H1 (cell line): ENCODE measurements around the gene PRKN. TPM values are rescaled to one million over a fixed set of nuclear protein-coding genes. Genes with fewer than 3 reads are reported as not detected.

Experiments
- CTCF ChIA-PET: fragments of 300-600 bp; sonication (Branson Sonifier 250); formaldehyde crosslinking; loops from one replicate; lab custom pipeline; 2021; ENCODE audit not compliant: partially characterized antibody; lab: Charles Lee
- POLR2A ChIA-PET: fragments of 300-600 bp; sonication (Branson Sonifier 250); formaldehyde crosslinking; loops from one replicate; lab custom pipeline; 2021; ENCODE audit warnings: inconsistent platforms; ENCODE audit not compliant: partially characterized antibody; lab: Charles Lee
- DNase-seq, 2 experiments: peaks; one replicate each; pipeline versions ENCODE4 v3.0.0 to v3.0.0-alpha.2; 2010 to 2022; ENCODE audit warnings: low spot score in 2 of 2, low read depth in 1 of 2, mixed read lengths in 1 of 2
- FAIRE-seq: peaks from 2 replicates; lab custom pipeline; 2011; peaks lifted over from hg19 to GRCh38; lab: Jason Lieb, UNC
- H2AFZ ChIP-seq: 2 replicates; pipeline ENCODE4 v1.8.1; 2012; ENCODE audit warnings: low read length, inconsistent platforms
- H2AK5ac ChIP-seq: 2 replicates; pipeline ENCODE4 v1.6.1; 2013; ENCODE audit warnings: low read depth, low read length
- H2BK120ac ChIP-seq: replicated peaks from 2 replicates; pipeline ENCODE3; 2013; ENCODE audit warnings: low read depth, low read length, inconsistent platforms
- H2BK12ac ChIP-seq: 2 replicates; pipeline ENCODE4 v1.6.1; 2013; ENCODE audit warnings: low read depth, low read length
- H2BK15ac ChIP-seq: 2 replicates; pipeline ENCODE4 v1.6.1; 2013; ENCODE audit warnings: low read length
- H2BK20ac ChIP-seq: 2 replicates; pipeline ENCODE4 v1.6.1; 2013; ENCODE audit warnings: low read length
- H2BK5ac ChIP-seq: 2 replicates; pipeline ENCODE4 v1.6.1; 2013; ENCODE audit warnings: low read depth, low read length
- H3K14ac ChIP-seq: 2 replicates; pipeline ENCODE4 v1.6.1; 2013; ENCODE audit warnings: inconsistent platforms; ENCODE audit not compliant: insufficient read length
- H3K18ac ChIP-seq: 2 replicates; pipeline ENCODE4 v1.6.1; 2013; ENCODE audit warnings: low read length; ENCODE audit errors: extremely low read depth
- H3K23ac ChIP-seq: 2 replicates; pipeline ENCODE4 v1.6.1; 2013; ENCODE audit warnings: inconsistent platforms; ENCODE audit not compliant: insufficient read length
- H3K23me2 ChIP-seq: 2 replicates; pipeline ENCODE4 v1.6.1; 2013; ENCODE audit warnings: low read depth, low read length
- H3K27ac ChIP-seq: 2 replicates; pipeline ENCODE4 v1.6.1; 2011; ENCODE audit warnings: low read depth, low read length, inconsistent platforms
- H3K27me3 ChIP-seq, 4 experiments: replicated peaks in 1 of 4; 1 replicate in 1 of 4; 2 replicates in 3 of 4; pipeline versions ENCODE4 v1.6.1 to v1.8.1; 2011 to 2013; ENCODE audit warnings: low read length in 3 of 4, mild to moderate bottlenecking in 3 of 4, inconsistent platforms in 2 of 4, mixed read lengths in 2 of 4, moderate library complexity in 1 of 4; ENCODE audit not compliant: control insufficient read depth in 3 of 4, insufficient read depth in 3 of 4; ENCODE audit errors: extremely low read depth in 1 of 4
- H3K36me3 ChIP-seq, 4 experiments: 2 replicates each; pipeline versions ENCODE4 v1.6.1 to v1.8.1; 2011 to 2013; ENCODE audit warnings: mild to moderate bottlenecking in 4 of 4, low read length in 3 of 4, moderate library complexity in 2 of 4, control low read depth in 1 of 4, inconsistent platforms in 1 of 4; ENCODE audit not compliant: insufficient read depth in 4 of 4, control insufficient read depth in 2 of 4
- H3K4ac ChIP-seq: replicated peaks from 2 replicates; pipeline ENCODE3; 2013; ENCODE audit warnings: low read length, low read depth, mixed read lengths, inconsistent platforms; ENCODE audit not compliant: insufficient read length
- H3K4me1 ChIP-seq, 4 experiments: replicated peaks in 1 of 4; 1 replicate in 1 of 4; 2 replicates in 3 of 4; pipeline versions ENCODE4 v1.6.1 to v1.8.1; 2011 to 2013; ENCODE audit warnings: low read length in 3 of 4, inconsistent platforms in 2 of 4, mixed read lengths in 1 of 4; ENCODE audit not compliant: insufficient read depth in 4 of 4, control insufficient read depth in 3 of 4
- H3K4me2 ChIP-seq, 2 experiments: 2 replicates each; pipeline versions ENCODE4 v1.6.1 to v1.8.1; 2011 to 2013; ENCODE audit warnings: low read depth in 2 of 2, low read length in 2 of 2, control low read depth in 1 of 2, inconsistent platforms in 1 of 2, mild to moderate bottlenecking in 1 of 2; ENCODE audit not compliant: insufficient read depth in 1 of 2
- H3K4me3 ChIP-seq, 4 experiments: fragments of 200-600, 300-600 bp in 1 of 4; sonication (generic), shearing (Covaris generic), sonication (Bioruptor Twin) in 1 of 4; 2 replicates each; pipeline versions ENCODE4 v1.5.1 to v1.8.1; 2011 to 2016; ENCODE audit warnings: low read length in 4 of 4, low read depth in 3 of 4, control low read depth in 2 of 4, inconsistent platforms in 2 of 4, mild to moderate bottlenecking in 2 of 4, mixed read lengths in 1 of 4, moderate library complexity in 1 of 4; ENCODE audit not compliant: insufficient read depth in 2 of 4; ENCODE audit errors: extremely low read depth in 1 of 4
- H3K56ac ChIP-seq: replicated peaks from 2 replicates; pipeline ENCODE3; 2013; ENCODE audit warnings: low read depth, mild to moderate bottlenecking, mixed read lengths, low read length, inconsistent platforms; ENCODE audit not compliant: insufficient read length
- H3K79me1 ChIP-seq: 2 replicates; pipeline ENCODE4 v1.6.1; 2013; ENCODE audit warnings: low read depth, low read length, control low read depth
- H3K79me2 ChIP-seq, 2 experiments: 2 replicates each; pipeline versions ENCODE4 v1.6.1 to v1.8.1; 2012 to 2013; ENCODE audit warnings: low read length in 2 of 2, mild to moderate bottlenecking in 2 of 2, inconsistent platforms in 1 of 2; ENCODE audit not compliant: insufficient read depth in 2 of 2, control insufficient read depth in 1 of 2
- H3K9ac ChIP-seq, 4 experiments: replicated peaks in 1 of 4; 1 replicate in 1 of 4; 2 replicates in 3 of 4; pipeline versions ENCODE4 v1.6.1 to v1.8.1; 2011 to 2013; ENCODE audit warnings: low read depth in 3 of 4, low read length in 3 of 4, control low read depth in 2 of 4, mild to moderate bottlenecking in 2 of 4, moderate library complexity in 2 of 4, inconsistent platforms in 1 of 4; ENCODE audit errors: extremely low read depth in 1 of 4
- H3K9me3 ChIP-seq, 2 experiments: 2 replicates each; pipeline versions ENCODE4 v1.6.1 to v1.8.1; 2012 to 2013; ENCODE audit warnings: mild to moderate bottlenecking in 2 of 2, moderate library complexity in 2 of 2, control low read depth in 1 of 2, inconsistent platforms in 1 of 2, low read depth in 1 of 2, low read length in 1 of 2, mixed read lengths in 1 of 2; ENCODE audit not compliant: insufficient read depth in 2 of 2
- H4K20me1 ChIP-seq, 2 experiments: replicated peaks in 1 of 2; 2 replicates each; pipeline versions ENCODE3 to v1.8.1; 2011 to 2013; ENCODE audit warnings: inconsistent platforms in 2 of 2, low read length in 2 of 2, mild to moderate bottlenecking in 1 of 2; ENCODE audit not compliant: insufficient read depth in 2 of 2, control insufficient read depth in 1 of 2
- H4K5ac ChIP-seq: 2 replicates; pipeline ENCODE4 v1.6.1; 2013; ENCODE audit warnings: low read length, low read depth, mixed read lengths, inconsistent platforms; ENCODE audit not compliant: insufficient read length
- H4K8ac ChIP-seq: 2 replicates; pipeline ENCODE4 v1.8.0; 2013; ENCODE audit warnings: mild to moderate bottlenecking, moderate library complexity, low read length, inconsistent platforms; ENCODE audit not compliant: insufficient read depth; ENCODE audit errors: extremely low read depth
- H4K91ac ChIP-seq: replicated peaks from 2 replicates; pipeline ENCODE3; 2013; ENCODE audit warnings: low read length, mixed read lengths, inconsistent platforms; ENCODE audit not compliant: insufficient read length
- BCL11A ChIP-seq, 2 experiments: IDR thresholded peaks; one replicate each; pipeline ENCODE4 v1.6.1; 2011; ENCODE audit warnings: low read depth in 2 of 2, low read length in 2 of 2, mild to moderate bottlenecking in 2 of 2
- CBX5 ChIP-seq: fragments of 300-800, 300-1000 bp; sonication (generic); IDR thresholded peaks from 2 replicates; pipeline ENCODE4 v1.7.1; 2016; ENCODE audit warnings: antibody characterized with exemption, low read length, low read depth
- CTBP2 ChIP-seq: IDR thresholded peaks from 2 replicates; pipeline ENCODE4 v1.7.0; 2011; ENCODE audit warnings: borderline replicate concordance, mild to moderate bottlenecking, moderate library complexity, mixed read lengths, low read length; ENCODE audit not compliant: insufficient read depth, insufficient read length
- MAX ChIP-seq: IDR thresholded peaks from 2 replicates; pipeline ENCODE4 v1.6.1; 2012; ENCODE audit warnings: inconsistent platforms
- NANOG ChIP-seq: IDR thresholded peaks from 2 replicates; pipeline ENCODE4 v1.6.1; 2011; ENCODE audit warnings: low read length, low read depth, mild to moderate bottlenecking, inconsistent platforms; ENCODE audit not compliant: insufficient read depth, poor library complexity, severe bottlenecking
- POU5F1 ChIP-seq: IDR thresholded peaks from 2 replicates; pipeline ENCODE4 v1.6.1; 2011; ENCODE audit warnings: low read depth, mild to moderate bottlenecking, low read length, moderate library complexity
- RXRA ChIP-seq: IDR thresholded peaks from 2 replicates; pipeline ENCODE4 v1.6.1; 2011; ENCODE audit warnings: low read depth, mild to moderate bottlenecking, low read length, moderate library complexity; ENCODE audit not compliant: insufficient read depth
- SRF ChIP-seq: IDR thresholded peaks from 2 replicates; pipeline ENCODE4 v1.6.1; 2011; ENCODE audit warnings: mild to moderate bottlenecking, low read depth, low read length, moderate library complexity
- USF2 ChIP-seq: IDR thresholded peaks from 2 replicates; pipeline ENCODE4 v1.6.1; 2011; ENCODE audit warnings: low read length, improper control_type of control experiment
- WGBS, 2 experiments: shearing (Covaris generic) in 1 of 2; methylation state at CpG; one replicate each; pipeline versions ENCODE4 v1.1.6 to v1.1.7; 2013 to 2015; ENCODE audit warnings: low lambda C conversion rate in 2 of 2, mixed read lengths in 2 of 2, inconsistent platforms in 1 of 2, low coverage in 1 of 2, missing lambda C conversion rate in 1 of 2; ENCODE audit not compliant: insufficient replicate concordance in 2 of 2, insufficient coverage in 1 of 2, insufficient read length in 1 of 2; ENCODE audit errors: extremely low coverage in 1 of 2, missing lambda C conversion rate in 1 of 2; 5-methylcytosine and 5-hydroxymethylcytosine counted together
- polyA plus RNA-seq, 7 experiments: library from polyadenylated mRNA; depleted of rRNA in 3 of 7; stranded (reverse) in 5 of 7; unstranded in 2 of 7; fragments of >200 nt in 5 of 7; fragments of 200-250 nt in 2 of 7; gene quantifications; 1 replicate in 5 of 7; 2 replicates in 1 of 7; 4 replicates in 1 of 7; pipeline versions ENCODE4 v1.2.1 to v1.2.3, GENCODE V29; 2011 to 2013; ENCODE audit warnings: missing spikeins in 2 of 7, mixed read lengths in 2 of 7
- total RNA-seq: library from RNA; stranded (reverse); fragmentation: NEBNext Ultra II Directional; extraction: Animal tissue kit (Norgen Biotek cat#: 25700); gene quantifications from 2 replicates; pipeline ENCODE4 v1.2.1, GENCODE V29; 2021

The PRKN gene
- total and polyA plus RNA-seq, 2 of the 8 experiments (the other 6 are each of a cell fraction or from before 2014, with no cell fraction given), result 0.13 to 0.29 TPM

GRCh38 chr6:162058281-162058875 is 669.2 kb downstream of the PRKN start:
- no peak overlapping the region for H3K56ac ChIP-seq
- no peak overlapping the region for H2AK5ac ChIP-seq
- H3K23me2 ChIP-seq, result peaks cover 5% of the 10 kb centered on the region
- H2BK12ac ChIP-seq, result no peak overlapping the region
- 94% methylated on average over 11 of the region's 11 CpGs; no CpG with 5 or more reads in 1 of the 2 experiments for WGBS, 2 experiments
- H3K14ac ChIP-seq, result no peak overlapping the region
- no peak overlapping the region for H2BK5ac ChIP-seq
- H3K79me1 ChIP-seq, result no peaks in the 10 kb centered on the region
- no peaks in the 10 kb centered on the region for H3K9me3 ChIP-seq
- H4K91ac ChIP-seq, result no peak overlapping the region
- ChIA-PET POLR2A (no interaction called here), CTCF (no interaction called here)
- H4K5ac ChIP-seq, result no peak overlapping the region
- FAIRE-seq (no peak), DNase-seq (no peak)
- no peaks in the 10 kb centered on the region for H3K27me3 ChIP-seq
- H2BK120ac ChIP-seq, result no peak overlapping the region
- no peak overlapping the region for H2AFZ ChIP-seq
- H3K27ac ChIP-seq, result no peak overlapping the region
- no peak overlapping the region for H4K8ac ChIP-seq
- no peak overlapping the region for H2BK15ac ChIP-seq
- no peak overlapping the region for H3K4ac ChIP-seq
- H3K4me1 ChIP-seq, result peaks cover 0 to 2% (median under 1%) of the 10 kb centered on the region in 4 experiments; a peak in 3 of 7 replicates
- no peak overlapping the region for H3K4me3 ChIP-seq
- H3K36me3 ChIP-seq, result no peaks in the 10 kb centered on the region
- H3K4me2 ChIP-seq, result no peak overlapping the region
- H3K9ac ChIP-seq, result no peak overlapping the region
- H3K18ac ChIP-seq, result no peak overlapping the region
- H3K79me2 ChIP-seq, result no peaks in the 10 kb centered on the region
- H4K20me1 ChIP-seq, result peaks cover 0 to 5% of the 10 kb centered on the region in 2 experiments
- H3K23ac ChIP-seq, result no peak overlapping the region
- no peak overlapping the region for H2BK20ac ChIP-seq
- no peak for TF ChIP-seq POU5F1
- TF ChIP-seq CTBP2, result no peak
- TF ChIP-seq NANOG, result no peak
- TF ChIP-seq MAX, result no peak
- no peak for TF ChIP-seq USF2
- no peak for TF ChIP-seq RXRA
- TF ChIP-seq CBX5, result no peak
- TF ChIP-seq SRF, result no peak
- TF ChIP-seq BCL11A (IDR thresholded peaks at IDR 0.05; ENCODE audit: low read depth in 2 of 2, low read length in 2 of 2), result no peak
